Mesodermal cell (in vitro differentiated cells): Measurements from ENCODE around the gene CCNT2.

Source experiments
- H3K27ac ChIP-seq: 2 replicates; pipeline ENCODE4 v1.7.0; 2013; ENCODE audit warnings: mild to moderate bottlenecking, low read depth, low read length, moderate library complexity; ENCODE audit not compliant: severe bottlenecking
- H3K36me3 ChIP-seq: 2 replicates; pipeline ENCODE4 v1.7.1; 2013; ENCODE audit warnings: mild to moderate bottlenecking, low read length, moderate library complexity; ENCODE audit not compliant: control insufficient read depth, insufficient read depth
- H3K4me1 ChIP-seq: one replicate; pipeline ENCODE4 v1.7.1; 2013; ENCODE audit warnings: mild to moderate bottlenecking, low read length; ENCODE audit not compliant: insufficient read depth, control insufficient read depth, poor library complexity, severe bottlenecking
- H3K4me3 ChIP-seq: 2 replicates; pipeline ENCODE4 v1.7.0; 2013; ENCODE audit warnings: low read length, control low read depth, mild to moderate bottlenecking; ENCODE audit not compliant: insufficient read depth, poor library complexity, severe bottlenecking; ENCODE audit errors: extremely low read depth
- H3K9me3 ChIP-seq: 2 replicates; pipeline ENCODE4 v1.7.1; 2013; ENCODE audit warnings: mild to moderate bottlenecking, low read length, moderate library complexity; ENCODE audit not compliant: control insufficient read depth
- WGBS, 2 experiments: methylation state at CpG; one replicate each; pipeline ENCODE4 v1.1.5; 2013; ENCODE audit warnings: missing lambda C conversion rate in 2 of 2; ENCODE audit not compliant: insufficient coverage in 2 of 2; 5-methylcytosine and 5-hydroxymethylcytosine counted together

Gene CCNT2

DNA sequence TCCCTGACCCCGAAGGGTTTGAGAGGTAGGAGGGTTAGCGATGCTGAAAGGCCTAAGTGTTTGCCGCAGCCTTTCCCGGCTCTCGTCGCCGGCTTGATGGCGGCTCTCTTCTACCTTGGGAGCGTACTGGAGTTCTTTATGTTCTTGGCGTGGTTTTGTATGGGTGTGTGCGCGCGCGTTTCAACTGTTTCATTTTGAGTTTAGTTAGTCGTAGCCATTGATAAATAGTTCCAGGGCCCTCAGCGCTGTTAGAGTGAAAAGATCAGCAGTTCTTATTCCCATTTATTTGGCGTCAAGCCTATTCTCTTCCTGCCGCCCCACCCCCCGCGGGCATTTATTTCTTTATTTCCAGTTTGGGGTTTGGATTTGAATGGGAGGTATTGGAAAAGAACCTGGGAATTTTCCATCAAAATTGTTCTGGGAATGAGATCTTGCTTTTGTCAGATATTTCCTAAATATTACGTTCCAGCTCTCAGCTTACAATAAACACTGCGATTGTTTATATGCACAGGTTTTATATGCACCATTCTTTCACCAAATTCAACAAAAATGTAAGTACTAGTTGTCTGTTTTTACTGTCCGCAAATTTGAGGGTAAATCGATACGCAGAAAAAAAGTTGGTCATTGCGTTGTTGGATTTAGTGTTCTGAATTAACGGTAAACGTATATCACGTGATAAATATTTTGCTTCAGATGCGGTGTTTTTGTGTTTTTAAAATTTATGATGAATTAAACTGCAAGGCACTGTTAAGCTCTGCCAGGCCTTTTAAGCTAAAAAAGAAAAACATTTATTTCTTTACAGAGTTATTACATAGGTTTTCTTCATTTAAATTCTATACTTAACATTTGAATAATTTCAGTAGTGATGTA is 954 bp downstream of the CCNT2 start:
- 0 to 1% methylated on average over 13 to 17 of the region's 30 CpGs for WGBS, 2 experiments
- Histone ChIP-seq H3K4me1 (peaks cover 4% of the 10 kb centered on the region), H3K36me3 (peaks cover 19% of the 10 kb centered on the region), H3K9me3 (no peaks in the 10 kb centered on the region), H3K27ac (peak overlapping the region; percentile 99), H3K4me3 (peak overlapping the region; percentile 93)

DNA sequence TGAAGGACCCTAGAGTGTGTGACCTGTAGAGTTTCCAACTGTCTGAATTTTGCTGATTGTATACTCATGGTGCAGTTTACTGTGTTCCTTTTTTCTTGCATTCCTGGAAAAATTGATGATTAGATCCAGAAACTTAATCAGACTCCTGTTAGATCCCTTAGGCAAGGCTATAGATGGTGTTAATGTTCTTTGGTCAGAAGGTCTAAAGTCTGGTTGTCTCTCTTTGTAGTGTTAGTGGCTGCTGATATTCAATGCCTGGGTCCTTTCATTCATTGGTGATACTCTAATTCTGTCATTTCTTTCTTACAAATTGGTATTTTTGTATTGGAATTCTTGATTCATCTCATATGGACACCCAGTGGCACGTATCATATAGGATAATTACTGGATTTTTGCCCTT is 6.3 kb downstream of the CCNT2 start:
- peaks cover 41% of the 10 kb centered on the region for H3K36me3 ChIP-seq
- H3K4me1 ChIP-seq = peaks cover 2% of the 10 kb centered on the region
- no peak overlapping the region for H3K27ac ChIP-seq
- H3K9me3 ChIP-seq = no peaks in the 10 kb centered on the region
- H3K4me3 ChIP-seq = no peak overlapping the region
- WGBS, 2 experiments = no CpG with 5 or more reads among the region's 1 CpG

DNA sequence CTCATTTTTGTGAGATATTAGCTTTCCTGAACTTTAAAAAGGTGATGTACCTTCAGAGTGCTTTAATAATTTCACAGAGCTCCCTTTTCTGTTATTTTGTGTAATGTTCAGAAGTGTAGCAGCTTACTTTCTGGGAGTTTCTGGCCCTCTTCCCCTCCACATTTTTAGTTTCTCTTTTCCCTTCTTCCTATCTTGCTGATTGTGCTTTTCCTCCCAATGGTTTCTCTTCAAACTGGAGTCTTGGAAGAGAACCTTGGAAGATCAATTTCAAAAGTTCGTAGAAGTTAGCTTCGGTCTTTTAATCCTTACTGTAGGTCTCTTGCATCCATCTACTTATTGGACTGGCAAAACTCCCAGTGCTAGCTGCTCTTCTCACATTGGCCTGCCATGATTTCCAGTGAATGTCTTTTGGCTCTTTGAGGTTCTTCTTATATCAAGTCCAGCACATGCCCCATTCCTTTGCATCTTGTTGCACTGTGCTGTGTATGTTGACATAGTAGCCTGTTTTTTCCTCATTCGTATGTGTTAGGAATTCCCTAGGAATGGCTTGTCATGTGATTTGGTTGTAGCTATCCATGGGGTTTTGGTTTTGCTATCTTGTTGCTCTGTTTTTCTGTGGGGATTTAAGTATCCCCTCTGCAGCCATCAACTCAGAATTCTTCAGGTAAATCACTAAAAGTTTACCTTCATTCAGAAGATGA is 7.8 kb downstream of the CCNT2 start:
- 96 to 100% methylated on average over 2 to 3 of the region's 3 CpGs for WGBS, 2 experiments
- Histone ChIP-seq H3K27ac (no peak overlapping the region), H3K4me3 (no peak overlapping the region), H3K4me1 (peaks cover 2% of the 10 kb centered on the region), H3K36me3 (peaks cover 50% of the 10 kb centered on the region), H3K9me3 (no peaks in the 10 kb centered on the region)

DNA sequence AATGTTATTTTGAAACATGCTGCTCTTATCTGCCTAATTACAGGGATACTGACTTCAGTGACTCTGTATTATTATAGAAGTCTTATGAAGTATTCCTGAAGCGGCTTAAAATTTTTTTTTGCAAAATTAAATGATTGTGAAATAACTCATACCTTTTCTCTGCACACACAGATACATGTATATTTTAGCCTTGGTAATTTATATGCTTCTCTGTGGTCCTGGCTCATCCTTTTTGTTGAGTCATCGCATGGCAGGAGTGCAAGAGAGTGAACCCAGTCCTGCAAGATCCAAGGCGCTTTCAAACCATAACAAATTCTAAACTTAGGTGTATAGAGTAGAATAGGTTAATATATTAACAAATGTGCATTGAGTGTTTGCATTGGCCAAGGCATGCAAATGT is 8.6 kb downstream of the CCNT2 start:
- H3K27ac ChIP-seq = no peak overlapping the region
- peaks cover 2% of the 10 kb centered on the region for H3K4me1 ChIP-seq
- no peaks in the 10 kb centered on the region for H3K9me3 ChIP-seq
- WGBS, 2 experiments = no CpG with 5 or more reads among the region's 3 CpGs
- H3K4me3 ChIP-seq = no peak overlapping the region
- peaks cover 57% of the 10 kb centered on the region for H3K36me3 ChIP-seq

DNA sequence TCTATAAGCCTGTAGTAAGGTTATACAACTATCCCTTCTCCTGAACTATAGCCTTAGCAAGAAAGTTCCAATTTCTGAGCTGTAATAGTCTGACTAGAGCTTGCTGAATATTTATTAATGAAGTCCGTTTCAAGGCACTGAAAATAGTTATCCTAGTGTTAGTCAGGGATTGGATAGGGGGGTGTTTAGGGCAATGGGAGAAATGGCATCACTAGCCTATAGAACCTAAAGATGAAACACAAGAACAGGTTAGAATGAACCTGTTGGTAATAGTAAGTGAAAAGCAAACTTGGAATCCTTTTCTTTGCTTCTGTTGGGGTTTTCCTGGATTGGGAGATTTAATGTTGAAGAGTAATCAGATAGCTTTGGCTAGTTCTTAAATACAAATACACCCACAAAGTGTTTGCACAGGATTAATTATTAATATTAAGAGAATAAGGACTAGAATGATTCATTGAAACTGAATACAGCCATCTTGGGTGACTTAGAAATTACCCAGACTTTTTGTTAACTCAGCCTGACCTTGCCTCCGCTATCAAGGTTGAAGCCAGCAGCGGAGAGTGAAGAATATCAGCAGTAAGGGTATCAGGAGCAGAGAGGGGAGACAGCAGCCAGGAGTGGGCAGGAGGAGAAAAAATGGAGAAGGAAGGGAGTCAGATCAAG is 14.4 kb downstream of the CCNT2 start:
- Histone ChIP-seq H3K4me3 (no peak overlapping the region), H3K36me3 (peaks cover 56% of the 10 kb centered on the region), H3K9me3 (no peaks in the 10 kb centered on the region), H3K27ac (no peak overlapping the region), H3K4me1 (peaks cover 4% of the 10 kb centered on the region)
- 90 to 100% methylated on average over 2 to 3 of the region's 3 CpGs for WGBS, 2 experiments

DNA sequence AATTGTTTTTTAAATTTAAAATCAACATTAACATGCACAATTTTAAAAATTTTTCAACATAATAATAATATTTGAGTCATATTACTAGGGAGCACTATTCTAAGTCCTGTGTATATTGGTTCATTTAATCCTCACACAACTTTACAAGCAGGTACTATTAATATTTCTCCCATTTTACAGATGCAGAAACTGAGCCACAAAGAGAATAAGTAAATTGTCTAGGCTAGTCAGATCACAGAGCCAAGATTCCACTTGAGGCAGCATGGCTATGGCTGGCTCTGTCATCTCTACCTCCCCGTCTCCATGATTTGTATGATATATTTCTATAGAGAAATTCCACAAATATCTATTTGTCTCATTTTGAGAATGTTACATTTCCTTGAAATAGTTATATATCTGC is 15.1 kb downstream of the CCNT2 start:
- H3K27ac ChIP-seq = no peak overlapping the region
- no peaks in the 10 kb centered on the region for H3K9me3 ChIP-seq
- no CpG with 5 or more reads among the region's 1 CpG for WGBS, 2 experiments
- no peak overlapping the region for H3K4me3 ChIP-seq
- peaks cover 58% of the 10 kb centered on the region for H3K36me3 ChIP-seq
- H3K4me1 ChIP-seq = peaks cover 4% of the 10 kb centered on the region

DNA sequence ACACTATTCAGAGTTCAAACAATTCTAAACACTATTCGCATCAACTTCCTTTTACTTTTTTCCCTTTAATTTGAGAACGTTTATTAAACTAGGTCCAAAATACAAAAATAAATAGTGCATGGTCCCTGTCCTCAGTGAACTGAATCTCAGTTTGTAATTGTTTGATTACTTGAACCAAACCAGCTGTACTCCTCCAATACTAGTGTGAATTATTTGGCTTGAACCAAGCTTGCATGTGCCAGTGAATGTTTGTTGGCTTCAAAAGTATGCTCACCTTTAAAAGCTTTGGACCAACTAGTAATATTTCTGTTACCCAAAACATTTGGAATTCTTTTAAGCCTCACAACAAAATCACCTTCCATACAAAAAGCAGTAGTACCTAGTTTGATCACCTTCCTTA is 15.5 kb downstream of the CCNT2 start:
- no peaks in the 10 kb centered on the region for H3K9me3 ChIP-seq
- WGBS, 2 experiments = no CpG with 5 or more reads among the region's 2 CpGs
- no peak overlapping the region for H3K4me3 ChIP-seq
- peaks cover 4% of the 10 kb centered on the region for H3K4me1 ChIP-seq
- peaks cover 60% of the 10 kb centered on the region for H3K36me3 ChIP-seq
- H3K27ac ChIP-seq = no peak overlapping the region

DNA sequence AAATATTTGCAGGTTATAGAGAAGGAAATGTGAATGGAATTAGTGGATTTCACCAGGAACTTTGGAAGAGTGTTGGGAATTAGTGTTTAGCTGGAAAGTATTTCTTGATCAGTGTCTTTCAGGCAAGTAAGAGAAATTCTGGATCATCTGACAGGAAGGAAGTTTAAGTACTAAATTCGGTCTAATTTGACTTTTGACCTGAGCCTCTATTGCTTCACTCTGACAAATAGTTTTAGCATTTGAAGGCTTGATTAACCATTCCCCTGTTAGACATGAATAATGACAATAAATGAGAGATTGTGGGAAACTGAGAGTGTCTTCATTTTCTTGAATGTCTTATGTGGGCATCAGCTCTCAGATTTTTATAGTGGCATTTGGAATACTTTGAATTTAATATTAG is 16.0 kb downstream of the CCNT2 start:
- Histone ChIP-seq H3K27ac (no peak overlapping the region), H3K36me3 (peaks cover 63% of the 10 kb centered on the region)

DNA sequence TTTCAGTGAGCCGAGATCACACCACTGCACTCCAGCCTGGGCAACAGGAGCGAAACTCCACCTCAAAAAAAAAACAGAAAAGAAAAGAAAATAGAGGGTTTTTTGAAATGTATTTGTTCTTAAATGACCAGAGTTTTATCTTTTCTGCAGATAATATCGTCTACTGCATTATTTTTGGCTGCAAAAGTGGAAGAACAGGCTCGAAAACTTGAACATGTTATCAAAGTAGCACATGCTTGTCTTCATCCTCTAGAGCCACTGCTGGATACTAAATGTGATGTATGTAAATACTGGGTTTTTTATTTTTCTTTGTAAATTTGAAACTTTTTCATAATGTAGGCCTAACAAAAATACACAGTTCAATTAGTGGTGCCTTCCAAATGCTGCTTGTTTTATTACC is 18.1 kb downstream of the CCNT2 start:
- Histone ChIP-seq H3K9me3 (no peaks in the 10 kb centered on the region), H3K27ac (no peak overlapping the region), H3K36me3 (peaks cover 66% of the 10 kb centered on the region), H3K4me1 (peaks cover 4% of the 10 kb centered on the region), H3K4me3 (no peak overlapping the region)
- WGBS, 2 experiments = 94 to 95% methylated on average over 2 of the region's 4 CpGs

More for the DNA sequence above, 16.0 kb downstream of the CCNT2 start:
- 89% methylated on average over 1 of the region's 1 CpG; no CpG with 5 or more reads in 1 of the 2 experiments for WGBS, 2 experiments
- H3K9me3 ChIP-seq = no peaks in the 10 kb centered on the region
- H3K4me3 ChIP-seq = no peak overlapping the region
- peaks cover 4% of the 10 kb centered on the region for H3K4me1 ChIP-seq

DNA sequence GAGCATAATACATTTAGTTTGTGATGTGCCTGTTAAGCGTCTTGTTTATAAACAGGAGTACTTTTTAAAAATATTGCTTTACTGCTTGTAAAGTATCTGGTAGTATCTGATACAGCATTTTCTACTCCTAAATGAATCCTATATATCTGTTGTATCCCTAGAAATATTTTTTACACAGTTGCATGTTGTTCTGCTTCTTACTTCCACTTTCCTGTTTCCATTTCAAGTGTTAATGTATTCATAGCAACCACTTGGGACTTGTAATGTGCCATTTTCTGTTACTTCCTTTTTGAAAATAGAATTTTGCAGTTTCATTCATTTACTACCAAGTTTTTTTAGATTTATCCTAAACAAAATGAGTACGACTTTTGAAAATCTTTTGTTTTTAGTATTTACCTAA is 24.9 kb downstream of the CCNT2 start:
- Histone ChIP-seq H3K9me3 (no peaks in the 10 kb centered on the region), H3K4me1 (no peaks in the 10 kb centered on the region), H3K36me3 (peaks cover 74% of the 10 kb centered on the region), H3K4me3 (no peak overlapping the region), H3K27ac (no peak overlapping the region)
- no CpG with 5 or more reads among the region's 2 CpGs for WGBS, 2 experiments
